HG03432 (cell line): ENCODE data around the gene ITPRIPL2.

ENCODE experiments used
- ATAC-seq: cut with Tn5 transposase; IDR thresholded peaks from one replicate; pipeline ENCODE4 v1.9.1; 2021; ENCODE audit warnings: mild to moderate bottlenecking, moderate library complexity; ENCODE audit not compliant: unreplicated experiment

Gene ITPRIPL2

DNA sequence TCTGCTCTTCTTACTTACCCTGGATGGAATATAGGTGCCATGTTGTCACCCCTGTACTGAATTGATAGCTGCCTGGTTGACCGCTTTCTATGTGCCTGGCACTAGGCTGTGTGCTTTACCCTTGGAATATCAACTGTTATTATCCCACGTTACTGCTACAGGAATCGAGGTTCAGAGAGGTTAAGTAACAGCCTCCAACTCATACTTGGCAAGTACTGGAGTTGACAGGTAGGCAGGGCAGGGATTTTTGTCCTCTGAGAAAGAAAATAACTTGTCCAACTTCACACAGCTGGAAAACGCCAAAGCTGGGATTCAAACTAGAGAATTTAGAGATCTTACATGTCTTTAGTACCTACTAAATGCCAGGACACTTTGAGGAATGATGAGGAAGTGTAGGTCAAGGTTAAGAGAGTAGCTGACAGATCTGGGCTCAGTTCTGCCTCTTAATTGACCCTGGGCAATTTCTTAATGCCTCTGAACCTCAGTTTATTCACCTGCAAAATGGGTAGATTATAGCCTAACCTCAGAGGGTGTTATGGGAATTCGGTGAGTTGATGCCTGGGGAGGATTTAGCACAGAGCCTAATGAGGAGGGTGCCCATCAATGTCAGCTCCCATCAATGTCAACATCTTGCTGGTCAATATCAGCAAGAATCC lies 25.8 kb downstream of the ITPRIPL2 start:
- no peak for ATAC-seq

- no peak for ATAC-seq
Observed at GRCh38 chr16:19140396-19140795, 26.6 kb downstream of the ITPRIPL2 start.

GRCh38 chr16:19142939-19143598 lies 29.3 kb downstream of the ITPRIPL2 start:
- ATAC-seq, result no peak

DNA sequence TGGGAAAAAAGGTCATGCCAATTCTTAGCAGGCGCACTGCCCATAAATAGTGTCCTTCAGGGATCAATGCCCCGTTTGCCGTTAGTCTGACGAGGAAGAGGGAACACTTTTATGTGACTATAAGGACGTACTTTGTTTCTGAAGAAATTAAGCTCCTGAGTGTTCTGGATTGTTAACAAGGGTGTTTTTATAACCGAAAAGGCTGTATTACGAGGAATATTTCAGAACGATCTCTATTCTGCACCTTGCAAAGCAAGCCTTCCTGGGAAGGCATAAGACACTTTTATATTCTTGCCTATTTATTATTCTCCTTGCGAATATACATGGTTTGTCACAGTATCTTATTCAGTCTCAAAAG lies 29.8 kb downstream of the ITPRIPL2 start:
- ATAC-seq, result no peak

- ATAC-seq, result no peak
Observed at GRCh38 chr16:19145010-19145409, 31.2 kb downstream of the ITPRIPL2 start.

DNA sequence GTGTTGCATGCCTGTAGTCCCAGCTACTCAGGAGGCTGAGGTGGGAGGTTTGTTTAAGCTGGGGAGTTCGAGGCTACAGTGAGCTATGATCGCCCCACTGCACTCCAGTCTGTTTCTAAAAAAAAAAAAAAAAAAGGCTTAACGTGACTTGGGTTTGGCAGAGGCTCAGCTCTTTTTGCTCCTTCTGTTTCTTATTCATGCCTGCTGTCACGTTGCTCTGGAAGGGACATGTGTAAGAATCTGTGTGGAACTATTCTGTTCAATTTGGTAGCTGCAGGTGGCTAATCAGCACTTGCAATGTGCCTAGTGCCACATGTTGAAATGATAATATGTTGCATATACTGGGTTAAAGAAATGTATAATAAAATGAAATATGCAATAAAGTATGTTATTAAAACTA lies 33.4 kb downstream of the ITPRIPL2 start:
- ATAC-seq, result no peak

GRCh38 chr16:19147627-19148026 lies 33.9 kb downstream of the ITPRIPL2 start:
- ATAC-seq, result no peak

GRCh38 chr16:19148189-19148588 lies 34.4 kb downstream of the ITPRIPL2 start:
- ATAC-seq, result no peak

GRCh38 chr16:19151310-19151709 lies 37.5 kb downstream of the ITPRIPL2 start:
- ATAC-seq, result no peak

DNA sequence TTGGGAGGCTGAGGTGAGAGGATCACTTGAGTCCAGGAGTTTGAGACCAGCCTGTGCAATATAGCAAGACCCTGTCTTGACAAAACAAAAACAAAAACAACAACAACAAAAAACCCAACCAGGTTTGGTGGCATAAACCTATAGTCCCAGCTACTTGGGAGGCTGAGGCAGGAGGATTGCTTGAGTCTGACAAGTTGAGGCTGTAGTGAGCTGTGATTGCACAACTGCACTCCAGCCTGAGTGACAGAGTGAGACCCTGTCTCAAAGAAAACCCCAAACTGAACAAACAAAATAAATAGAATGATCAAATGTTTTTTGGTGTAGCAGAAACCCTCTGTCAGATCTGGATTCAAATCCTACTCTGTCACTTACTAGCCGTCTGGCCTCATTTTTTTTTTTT lies 38.3 kb downstream of the ITPRIPL2 start:
- ATAC-seq, result no peak

- ATAC-seq, result no peak
Observed at GRCh38 chr16:19153876-19154275, 40.1 kb downstream of the ITPRIPL2 start.

DNA sequence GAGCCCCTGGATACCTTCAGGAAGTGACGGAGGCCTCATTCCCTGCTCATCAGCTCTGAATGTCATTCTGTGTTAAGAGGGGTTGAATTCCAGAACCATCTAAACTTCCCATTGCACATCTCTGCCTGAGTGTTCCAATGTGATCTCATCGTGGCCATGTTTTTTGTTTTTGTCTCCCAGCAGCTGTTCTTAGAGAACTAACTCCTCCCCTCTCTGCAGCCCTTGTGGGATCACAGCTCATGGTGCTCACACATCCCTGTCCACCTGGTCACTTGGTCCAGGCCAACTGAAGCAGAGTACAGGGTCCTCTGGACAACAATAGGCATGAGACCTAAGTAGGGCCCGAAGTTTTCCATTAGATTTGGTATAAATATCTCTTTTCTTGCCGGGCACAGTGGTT lies 48.3 kb downstream of the ITPRIPL2 start:
- no peak for ATAC-seq

GRCh38 chr16:19163215-19163614 lies 49.5 kb downstream of the ITPRIPL2 start:
- ATAC-seq, result no peak

- ATAC-seq, result no peak
Observed at GRCh38 chr16:19164285-19164684, 50.5 kb downstream of the ITPRIPL2 start.

GRCh38 chr16:19165101-19165500 lies 51.3 kb downstream of the ITPRIPL2 start:
- no peak for ATAC-seq

- no peak for ATAC-seq
Observed at GRCh38 chr16:19166500-19166899, 52.7 kb downstream of the ITPRIPL2 start.

DNA sequence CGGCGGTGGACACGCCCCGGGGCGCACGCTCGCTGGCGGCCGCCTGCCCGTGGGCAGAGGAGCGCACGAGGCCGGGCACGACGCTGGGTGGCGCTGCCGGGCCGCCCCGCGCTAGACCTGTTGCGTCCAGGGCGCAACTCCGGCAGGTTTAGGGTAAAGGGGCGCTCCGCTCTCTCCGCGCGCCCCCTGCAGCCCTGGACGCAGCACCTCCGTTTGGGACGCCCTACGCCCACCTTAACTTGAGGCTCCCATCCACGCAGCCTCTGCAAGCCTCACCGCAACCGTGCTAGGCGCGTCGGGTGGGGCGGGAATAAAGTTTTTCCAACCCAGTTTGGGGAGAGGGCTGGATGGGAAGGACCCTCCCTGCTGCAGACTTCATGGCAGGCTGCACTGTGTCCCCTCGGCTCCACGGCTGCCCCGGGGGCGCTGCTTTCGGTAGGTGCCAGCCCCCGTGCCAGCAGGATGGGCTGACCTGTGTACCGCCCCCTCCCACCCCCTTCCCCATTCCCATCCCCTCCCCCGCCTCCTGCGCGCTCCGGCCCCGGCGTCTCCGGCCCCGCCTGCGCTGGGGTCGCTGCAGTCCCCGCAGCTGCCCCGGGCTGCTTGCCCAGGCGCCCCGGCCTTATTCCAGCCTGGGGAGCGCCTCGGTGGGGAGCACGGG lies 54.1 kb downstream of the ITPRIPL2 start, which contains the start of gene SYT17:
Gene SYT17 (plus strand): TSS at position 531 of the 661 bp plus-strand sequence. CDS start 407 bp downstream, outside the sequence.
- ATAC-seq, result peak; percentile 72

DNA sequence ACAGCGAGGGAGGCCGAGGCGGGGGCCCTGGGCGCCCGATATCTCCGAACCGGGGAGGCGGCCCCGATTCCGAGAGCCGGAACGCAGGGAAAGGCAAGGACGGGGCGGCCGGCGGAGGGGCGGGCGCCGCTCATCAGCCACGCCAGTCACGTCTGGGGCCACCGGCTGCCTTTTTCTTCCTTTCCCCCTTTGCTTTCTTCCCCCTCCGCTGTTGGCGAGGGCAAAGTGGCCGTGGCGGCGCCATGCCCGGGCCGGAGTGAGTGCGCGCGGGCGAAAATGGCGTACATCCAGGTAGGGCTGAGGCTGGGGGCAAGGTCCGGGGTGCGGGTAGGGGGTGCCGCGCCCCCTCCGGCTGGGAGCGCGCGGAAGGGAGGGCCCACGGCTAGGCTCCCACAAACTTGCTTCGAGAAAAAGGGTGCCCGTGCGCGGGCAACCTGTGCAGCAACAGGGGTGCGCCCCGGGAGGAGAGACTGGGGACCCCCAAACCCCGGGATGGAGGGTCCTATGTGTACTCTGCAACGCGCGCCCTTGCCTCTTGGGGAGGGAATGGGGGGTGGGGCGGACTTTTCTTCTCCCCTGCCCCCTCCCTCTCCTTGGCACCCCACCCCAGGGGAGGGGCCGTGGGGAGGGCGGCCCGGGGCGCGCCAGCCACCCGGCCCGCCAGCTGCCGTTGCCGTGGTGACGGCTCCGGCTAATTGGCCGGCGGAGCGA lies 54.8 kb downstream of the ITPRIPL2 start:
- no peak for ATAC-seq

DNA sequence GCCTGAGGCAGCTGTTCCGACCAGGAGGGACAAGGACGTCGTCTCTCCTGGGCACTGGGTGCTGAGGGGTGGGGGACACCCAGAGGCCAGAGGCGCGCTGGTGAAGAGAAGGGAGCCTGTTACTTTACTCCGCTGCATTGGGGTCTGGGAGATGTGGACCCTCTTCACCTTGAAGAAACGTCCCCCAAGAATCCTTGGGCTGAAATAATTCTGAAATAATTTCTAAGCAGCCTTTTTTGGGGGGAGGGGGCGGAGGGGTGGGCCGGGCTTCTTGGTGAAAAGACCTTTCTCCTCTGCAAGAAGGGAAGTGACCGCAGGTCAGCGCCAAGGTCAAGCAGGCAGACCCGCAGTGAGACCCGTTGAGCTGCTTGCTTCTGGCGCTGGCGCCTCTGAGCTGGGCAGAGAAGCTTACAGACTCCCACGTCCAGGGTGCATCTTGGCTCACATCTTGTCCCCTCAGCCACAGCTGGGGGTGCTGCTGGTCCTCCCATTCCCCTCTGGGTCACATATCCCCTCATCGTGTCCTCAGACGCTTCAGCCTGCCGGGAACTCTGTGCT lies 55.4 kb downstream of the ITPRIPL2 start:
- ATAC-seq, result no peak

GRCh38 chr16:19170043-19170655 lies 56.4 kb downstream of the ITPRIPL2 start:
- no peak for ATAC-seq
